GM19455 (cell line): ENCODE measurements around the gene SLC39A11.
"Not testable (repeated sequence)": the region's sequence is repeated elsewhere in the genome, so short reads cannot be mapped to it uniquely, and the experiment has no call there.

Experiments
- ATAC-seq: cut with Tn5 transposase; IDR thresholded peaks from one replicate; pipeline ENCODE4 v1.9.1; 2021; ENCODE audit not compliant: unreplicated experiment

SLC39A11 gene

DNA sequence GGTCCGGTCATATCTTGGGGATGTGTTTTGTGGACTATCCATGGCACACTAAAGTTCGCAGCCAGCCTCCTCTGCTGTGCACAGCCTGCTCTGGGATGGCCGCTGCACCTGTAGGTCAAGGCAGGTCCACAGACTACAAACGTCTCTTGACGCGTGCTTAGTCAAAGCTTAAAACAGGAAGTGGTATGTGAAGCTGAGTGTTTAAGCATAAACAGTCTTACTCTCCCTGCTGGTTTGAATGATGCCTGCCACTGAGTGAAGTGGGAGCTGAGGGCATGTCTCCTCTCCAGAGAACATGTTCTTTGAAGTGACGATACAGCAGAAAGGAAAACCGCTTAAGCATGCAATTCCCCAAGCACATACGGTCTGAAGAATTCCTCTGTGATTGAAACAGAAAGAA lies 365.6 kb downstream of the SLC39A11 start:
- peak; percentile 86 for ATAC-seq

DNA sequence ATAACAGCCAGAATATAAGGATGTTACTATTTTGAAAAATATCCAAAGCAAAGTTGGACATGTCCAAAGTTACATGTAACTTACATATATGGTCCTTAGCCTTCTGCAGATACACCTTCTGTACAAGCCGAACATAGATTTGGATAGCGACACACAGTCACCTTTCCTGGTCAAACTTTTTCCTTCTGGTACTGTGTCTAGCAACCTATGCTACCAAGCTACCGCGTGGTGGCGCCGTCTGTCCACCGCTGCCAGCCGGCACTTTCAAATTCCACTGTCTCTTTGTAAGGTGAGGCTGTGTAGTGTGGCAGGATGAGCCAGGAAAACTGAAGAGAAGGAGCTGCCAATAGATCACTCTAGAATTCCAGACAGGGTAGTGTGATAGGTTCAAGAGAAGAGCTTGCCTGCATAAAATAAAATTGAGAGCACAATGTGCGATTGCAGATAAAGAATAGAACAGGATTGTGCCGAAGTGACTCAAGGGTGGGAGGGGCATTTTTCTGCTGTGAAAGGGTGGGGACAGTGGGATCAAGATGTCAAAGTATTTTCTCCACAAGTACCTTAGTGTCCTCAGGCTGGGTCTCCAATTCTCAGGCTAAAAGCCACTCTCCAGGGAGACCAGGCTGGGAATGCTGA lies 366.9 kb downstream of the SLC39A11 start:
- ATAC-seq, result peak; percentile 53

DNA sequence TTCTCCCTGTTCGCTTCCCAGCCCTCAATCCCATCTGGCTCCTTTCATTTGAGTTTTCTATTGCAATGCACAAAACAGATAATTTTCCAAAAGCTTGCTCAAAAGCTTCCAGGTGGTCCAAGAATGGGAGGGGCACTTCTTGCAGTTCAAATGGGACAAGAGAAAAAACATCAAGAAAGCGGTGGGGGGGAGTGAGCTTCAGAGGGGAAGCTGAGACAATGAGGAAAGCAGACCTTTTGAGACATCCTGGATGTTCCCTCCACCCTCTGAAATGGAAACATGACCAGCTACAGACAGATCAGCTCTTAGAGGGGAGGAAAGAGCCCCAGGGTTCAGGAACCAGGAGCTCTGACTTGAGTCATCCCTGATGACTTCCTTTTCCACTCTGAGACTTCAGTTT lies 368.2 kb downstream of the SLC39A11 start:
- no peak for ATAC-seq

DNA sequence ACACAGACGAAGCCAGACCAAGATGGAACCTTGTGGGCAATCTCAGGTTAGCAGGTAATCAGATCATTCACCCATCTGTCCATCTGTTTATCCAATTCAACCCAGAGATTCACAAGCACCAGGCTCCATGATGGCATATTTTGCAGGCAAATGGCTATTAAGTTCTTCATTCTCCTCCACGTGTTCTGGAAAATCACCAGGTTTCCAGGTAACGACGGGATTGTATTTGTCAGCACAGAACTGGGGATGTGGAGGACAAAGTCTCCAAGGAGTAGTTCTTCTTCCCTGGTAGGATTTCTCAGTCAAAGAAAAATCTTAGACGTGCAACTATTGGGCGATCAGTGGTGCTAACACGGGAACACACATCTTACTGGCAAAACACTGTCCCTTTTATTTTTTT lies 368.8 kb downstream of the SLC39A11 start:
- no peak for ATAC-seq

DNA sequence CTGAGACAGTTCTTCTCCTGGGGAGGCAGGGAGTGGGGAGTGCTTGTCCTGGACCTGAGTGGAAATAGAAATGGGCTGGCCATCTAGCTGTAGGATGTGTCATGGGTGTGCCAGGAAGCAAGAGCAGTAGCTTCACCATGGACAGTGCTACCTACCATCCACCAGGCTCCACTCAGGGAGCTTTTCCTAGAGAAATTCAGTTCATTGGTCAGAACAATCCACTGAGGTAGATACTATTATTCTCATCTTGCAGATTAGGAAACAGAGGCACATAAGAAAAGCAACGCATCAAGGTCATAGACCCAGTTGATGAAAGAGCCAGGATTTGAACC lies 372.0 kb downstream of the SLC39A11 start:
- ATAC-seq, result no peak

DNA sequence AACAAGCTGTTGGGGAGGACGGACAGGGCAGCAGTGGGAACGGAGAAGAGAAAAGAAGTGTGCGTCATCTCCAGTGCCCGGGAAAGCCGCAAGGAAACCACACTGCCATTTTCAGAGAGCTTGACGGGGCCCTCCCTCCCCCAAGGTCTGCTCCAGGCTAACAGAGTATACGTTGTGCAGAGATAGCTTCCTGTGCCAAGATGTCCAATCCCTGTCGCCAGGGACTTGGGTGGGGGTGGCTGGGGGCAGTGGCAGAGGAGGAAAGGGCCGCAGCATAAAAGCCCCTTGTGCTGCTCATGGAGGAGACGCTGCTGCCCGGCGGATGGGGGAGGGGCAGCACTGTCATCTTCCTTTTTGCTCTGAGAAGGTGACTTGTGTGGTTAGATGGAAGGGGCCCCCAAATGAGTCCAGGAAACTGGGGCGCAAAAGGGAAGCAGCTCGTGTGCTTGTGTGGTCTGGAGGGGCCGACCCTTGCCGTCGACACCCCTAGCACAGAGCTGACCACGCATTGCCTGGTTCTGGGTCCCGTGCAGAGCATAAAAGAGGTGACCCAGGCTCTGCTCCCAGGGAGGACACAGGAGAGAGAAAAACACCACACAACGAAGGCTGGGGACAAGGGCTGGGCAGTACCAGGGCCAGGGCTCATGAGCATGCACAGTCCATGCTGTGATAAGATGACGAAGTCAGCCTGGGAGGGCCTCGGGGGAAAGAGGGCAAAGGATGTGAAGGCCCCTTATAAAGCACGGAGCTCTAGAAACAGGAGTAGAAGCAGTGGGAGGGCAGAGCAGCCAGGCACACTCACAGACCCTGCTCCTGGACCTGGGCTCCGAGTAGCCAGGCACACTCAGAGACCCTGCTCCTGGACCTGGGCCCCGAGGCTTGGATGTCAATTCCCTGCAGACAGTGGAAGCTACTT lies 372.7 kb downstream of the SLC39A11 start:
- no peak for ATAC-seq

DNA sequence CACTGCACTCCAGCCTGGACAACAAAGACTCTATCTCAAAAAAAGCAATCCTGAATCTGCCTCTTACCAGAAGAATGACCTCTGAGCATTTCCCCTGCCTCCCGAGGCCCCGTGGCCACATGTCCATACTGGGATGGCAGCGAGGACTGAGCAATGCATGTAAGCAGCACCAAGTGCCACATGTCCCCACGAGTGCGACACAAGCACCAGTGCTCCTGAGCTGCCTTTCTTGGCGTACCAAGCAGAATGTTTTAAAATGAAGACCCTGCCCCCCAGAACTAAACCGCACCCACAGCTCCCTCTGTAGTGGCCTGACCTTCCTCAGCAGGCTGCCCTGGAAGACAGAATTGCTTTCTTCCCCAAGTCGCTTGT lies 373.3 kb downstream of the SLC39A11 start:
- no peak for ATAC-seq

DNA sequence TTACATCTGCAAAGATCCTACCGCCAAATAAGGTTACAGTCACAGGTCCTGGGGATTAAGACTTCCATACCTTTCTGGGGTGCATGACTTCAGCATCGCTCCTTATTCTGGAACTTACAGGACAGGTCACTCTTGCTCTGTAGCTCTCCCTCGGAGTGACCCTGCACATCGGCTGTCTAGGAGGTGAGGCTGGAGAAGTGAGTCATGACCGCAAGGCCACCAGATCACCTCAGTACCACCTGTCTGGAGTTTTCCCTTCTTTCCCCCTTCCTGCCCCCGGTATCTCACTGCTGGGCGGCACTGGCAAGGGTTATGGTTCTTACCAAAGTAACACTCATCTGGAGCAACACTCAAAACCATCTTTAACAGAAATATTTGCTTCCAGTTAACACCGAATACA lies 374.8 kb downstream of the SLC39A11 start:
- ATAC-seq, result no peak

DNA sequence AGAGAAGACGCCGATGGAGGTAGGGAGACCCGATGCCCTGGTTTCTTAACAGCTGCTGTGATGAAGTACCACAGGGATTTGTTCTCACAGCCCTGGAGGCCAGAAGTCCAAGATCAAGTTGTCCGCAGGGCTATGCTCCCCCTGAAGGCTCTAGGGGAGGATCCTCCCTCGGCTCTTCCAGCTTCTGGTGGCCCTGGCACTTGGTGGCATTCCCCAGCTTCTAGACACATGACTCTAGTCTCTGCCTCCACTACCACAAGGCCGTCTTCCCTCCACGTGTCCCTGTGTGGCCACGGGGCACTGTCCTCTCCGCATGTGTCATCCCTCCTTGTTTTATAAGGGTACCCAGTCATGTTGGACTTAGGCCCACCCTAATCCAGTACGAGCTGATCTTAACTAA lies 375.2 kb downstream of the SLC39A11 start:
- no peak for ATAC-seq

DNA sequence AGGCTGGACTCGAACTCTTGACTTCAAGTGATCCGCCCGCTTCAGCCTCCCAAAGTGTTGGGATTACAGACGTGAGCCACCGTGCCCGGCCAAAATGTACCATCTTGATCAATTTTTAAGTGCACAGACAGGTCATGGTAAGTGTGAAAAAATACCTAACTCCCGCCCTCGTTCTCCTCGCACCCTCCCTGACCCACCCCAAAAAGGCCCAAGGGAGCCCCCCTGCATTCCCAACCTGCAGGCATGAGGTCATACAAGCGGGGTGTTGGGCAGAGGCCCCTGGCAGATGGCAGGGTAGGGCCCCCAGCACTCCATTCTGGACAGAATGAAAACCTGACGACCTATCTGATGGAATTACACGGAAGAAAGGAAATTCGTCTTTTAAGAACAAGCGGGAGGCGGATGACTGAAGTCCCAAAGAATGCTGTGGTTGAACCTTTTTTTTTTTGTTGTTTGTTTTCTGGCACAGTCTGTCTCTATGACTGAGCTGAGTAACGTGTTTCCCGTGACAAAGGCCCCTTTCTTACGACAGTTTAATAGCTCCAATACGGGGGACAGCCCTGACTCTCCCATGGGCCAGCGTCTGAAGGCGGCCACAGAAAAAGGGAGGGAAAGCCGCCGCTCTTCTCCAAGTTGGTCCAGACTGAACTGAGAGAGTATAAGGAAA lies 376.4 kb downstream of the SLC39A11 start:
- ATAC-seq, result no peak

DNA sequence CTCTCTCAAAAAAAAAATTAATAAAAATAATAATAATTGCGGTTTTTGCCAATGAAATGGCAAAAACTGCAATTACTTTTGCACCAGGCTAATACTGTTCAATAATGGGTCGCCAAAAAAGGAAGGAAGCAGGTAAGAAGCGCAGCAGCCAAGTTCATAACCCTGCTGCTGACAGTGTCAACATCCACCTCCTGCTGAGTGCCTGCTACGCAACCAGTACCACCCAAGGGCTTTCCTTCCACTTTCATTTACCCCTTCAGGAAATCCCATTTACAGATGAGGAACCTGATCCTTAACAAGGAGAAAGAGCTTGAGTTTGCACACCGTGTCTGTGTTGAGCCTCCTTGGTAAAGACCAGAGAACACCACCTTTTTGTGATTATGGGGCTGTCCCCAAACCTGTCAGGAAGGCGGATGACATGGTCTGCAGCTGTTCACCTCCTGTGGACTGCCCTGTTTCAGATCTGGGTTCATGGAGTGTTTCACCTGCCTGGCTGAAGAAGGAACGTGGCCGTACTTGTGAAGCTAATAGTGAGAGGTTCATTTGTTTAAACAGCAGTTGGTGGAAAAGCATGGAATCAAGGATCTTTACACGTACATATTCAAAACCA lies 378.0 kb downstream of the SLC39A11 start:
- ATAC-seq, result no peak

DNA sequence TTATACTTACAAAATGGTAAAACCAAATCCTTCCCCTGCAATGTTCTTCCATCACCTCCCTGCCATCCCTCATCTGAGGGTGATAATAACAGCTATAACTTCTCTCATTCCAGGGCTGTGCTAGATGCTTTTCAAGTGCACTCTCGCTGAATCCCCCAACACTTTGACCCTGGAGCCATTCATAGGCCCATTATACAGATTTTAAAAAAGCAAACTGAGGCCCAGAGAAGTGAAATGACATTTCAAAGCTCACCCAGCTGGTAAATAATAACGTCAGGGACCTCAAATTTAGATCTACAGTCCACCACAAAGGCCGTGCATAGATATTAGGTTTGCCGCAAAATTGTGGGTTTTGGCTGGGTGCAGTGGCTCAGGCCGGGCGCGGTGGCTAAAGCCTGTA lies 378.8 kb downstream of the SLC39A11 start:
- ATAC-seq, result no peak

DNA sequence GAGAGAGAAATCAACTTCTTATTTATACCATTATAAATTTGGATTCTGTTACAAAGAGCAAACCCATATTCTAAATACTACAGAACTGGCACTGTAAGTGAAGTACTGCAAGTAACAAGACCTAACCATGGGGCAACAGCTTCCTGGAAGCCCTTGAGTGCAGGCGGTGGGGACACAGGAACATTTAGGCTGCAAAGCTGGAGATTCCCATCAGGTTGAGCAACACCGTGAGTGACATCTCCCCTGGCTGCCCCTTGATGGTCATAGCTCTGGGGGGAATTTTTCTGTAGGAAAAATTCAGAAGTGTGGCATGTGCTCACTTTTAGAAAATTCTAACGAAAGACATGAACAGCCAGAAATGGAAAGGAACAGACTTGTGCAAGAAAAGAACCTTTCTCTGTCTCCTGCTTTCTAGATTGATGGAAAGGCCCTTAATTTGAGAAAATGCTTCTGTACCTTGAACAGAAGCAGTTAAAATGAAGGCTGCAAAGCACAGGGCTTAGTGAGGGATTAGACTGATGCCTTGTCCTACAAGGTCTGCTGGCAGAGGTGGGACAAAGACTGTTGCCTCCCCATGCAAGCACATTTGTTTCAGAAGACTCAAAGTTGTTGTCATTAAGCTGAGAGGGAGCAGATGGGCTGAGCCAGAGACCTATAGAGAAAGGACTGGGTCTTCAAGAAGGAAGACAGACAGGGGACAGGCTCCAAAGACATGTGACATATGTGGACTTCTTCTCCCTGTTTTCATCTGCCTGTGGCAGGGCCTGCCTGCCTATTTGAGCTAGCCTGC lies 380.8 kb downstream of the SLC39A11 start:
- no peak for ATAC-seq

DNA sequence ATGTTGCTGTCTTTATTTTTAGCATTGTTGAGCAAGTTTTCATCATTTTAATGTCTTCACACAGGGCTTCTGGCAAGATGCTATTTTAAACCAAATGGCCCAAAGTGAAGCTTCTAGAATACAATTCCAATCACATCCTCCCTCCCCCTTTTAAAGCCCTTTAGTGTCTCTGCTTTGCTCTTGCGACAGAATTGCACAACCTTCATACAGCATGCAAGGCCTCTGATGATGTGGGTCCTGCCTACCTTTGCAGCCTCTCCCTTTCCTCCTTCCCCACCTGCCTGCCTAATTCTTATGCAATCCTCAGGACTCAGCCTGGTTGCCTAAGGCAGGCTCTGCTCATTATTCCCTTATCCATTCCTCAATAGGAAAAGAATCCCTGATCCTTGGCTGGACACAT lies 381.7 kb downstream of the SLC39A11 start:
- ATAC-seq, result no peak

DNA sequence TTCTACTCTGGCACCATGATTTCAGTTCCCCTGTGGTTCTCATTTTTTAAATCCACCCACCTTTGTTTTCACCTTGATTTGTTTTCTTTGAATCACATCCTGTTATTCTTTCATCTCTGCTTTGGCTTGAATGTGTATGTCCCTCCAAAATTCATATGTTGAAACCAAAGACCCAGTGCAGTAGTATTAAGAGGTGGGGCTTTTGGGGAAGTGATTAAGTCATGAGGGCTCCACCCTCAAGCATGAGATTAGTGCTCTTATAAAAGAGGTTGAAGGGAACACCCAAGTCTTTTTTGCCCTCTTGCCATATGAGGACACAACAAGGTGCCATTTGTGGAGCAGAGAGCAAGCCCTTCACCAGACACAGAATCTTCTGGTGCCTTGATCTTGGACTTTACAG lies 382.3 kb downstream of the SLC39A11 start:
- ATAC-seq, result no peak

DNA sequence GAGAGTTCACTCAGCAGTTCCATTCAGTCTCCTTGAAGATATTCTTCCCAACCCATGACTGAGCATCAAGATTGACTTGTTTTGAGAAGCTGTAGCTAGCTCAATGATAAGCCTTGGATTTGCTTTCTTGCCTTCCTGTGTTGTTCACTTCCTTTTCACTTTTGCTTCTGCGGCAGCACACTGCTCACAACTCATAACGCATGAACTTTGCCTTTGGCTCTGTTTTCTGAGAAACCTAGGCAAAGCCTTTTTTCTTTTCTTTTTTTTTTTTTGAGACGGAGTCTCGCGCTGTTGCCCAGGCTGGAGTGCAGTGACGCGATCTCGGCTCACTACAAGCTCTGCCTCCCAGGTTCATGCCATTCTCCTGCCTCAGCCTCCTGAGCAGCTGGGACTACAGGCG lies 383.8 kb downstream of the SLC39A11 start:
- not testable (repeated sequence) for ATAC-seq

DNA sequence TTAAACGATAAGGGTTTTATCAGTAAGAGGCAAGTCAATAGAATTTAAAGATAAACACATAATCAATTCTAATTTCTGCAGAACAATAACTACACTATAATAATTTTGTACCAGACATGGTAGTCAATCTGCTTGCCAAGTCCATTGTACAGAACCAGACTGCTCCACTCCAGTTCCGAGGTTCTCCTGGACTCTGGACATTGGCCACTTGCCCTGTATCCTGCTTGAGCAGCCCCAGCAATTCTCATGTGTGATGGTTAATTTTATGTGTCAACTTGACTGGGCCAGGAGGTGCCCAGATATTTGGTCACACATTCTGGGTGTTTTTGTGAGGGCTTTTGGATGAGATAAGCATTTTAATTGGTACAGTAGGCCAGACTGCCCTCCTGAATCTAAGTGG lies 384.6 kb downstream of the SLC39A11 start:
- ATAC-seq, result no peak

DNA sequence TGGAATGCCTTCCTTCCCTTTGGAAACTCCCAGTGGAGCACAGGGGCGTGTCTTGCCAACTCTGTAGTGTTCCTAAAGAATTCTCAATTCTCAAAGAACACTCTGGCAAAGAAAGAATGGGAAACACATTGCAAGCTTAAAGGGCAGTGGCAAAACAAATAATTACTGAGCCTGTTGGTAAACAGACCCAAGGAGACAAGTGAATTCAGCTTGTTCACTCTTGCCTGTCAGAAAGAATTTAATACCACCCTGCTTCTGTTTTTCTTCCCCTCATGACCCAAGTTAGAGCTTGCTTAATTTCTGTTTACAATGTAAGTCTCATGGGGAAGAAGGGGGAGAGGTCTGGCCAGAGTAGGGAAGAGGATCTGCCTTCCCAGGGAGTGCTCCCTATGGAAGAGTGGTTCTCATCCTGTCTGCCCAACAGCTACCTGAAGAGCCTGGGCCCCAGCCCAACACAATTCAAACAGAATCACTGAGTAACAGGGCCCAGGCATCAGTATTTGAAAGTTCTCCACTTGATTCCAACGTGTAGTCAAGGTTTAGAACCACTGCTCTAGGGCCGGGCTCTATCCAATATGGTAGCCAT lies 386.0 kb downstream of the SLC39A11 start:
- no peak for ATAC-seq

DNA sequence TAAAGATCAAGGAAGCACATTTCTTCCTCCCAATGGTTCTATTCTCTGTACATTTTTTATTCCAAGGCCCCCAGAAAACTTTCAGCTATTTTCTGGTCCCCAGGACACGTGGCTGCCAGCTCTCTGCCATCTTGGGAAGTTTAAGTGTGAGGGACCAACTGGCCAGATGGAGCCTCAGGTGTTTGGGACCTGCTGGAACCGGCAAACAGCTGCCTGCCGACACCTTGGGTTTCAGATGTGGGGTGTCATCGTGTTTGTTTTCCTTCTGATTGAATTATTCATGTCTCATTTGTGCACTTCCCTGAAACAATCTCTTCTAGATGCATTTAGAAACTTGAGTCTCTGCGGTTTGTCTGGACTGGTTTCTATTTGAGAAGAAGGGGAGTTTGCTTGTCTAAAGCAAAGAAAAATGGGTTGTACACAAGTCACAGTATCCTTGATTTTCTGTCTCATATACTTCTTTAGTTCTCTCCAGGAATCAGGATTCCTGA lies 386.5 kb downstream of the SLC39A11 start:
- ATAC-seq, result peak; percentile 68

DNA sequence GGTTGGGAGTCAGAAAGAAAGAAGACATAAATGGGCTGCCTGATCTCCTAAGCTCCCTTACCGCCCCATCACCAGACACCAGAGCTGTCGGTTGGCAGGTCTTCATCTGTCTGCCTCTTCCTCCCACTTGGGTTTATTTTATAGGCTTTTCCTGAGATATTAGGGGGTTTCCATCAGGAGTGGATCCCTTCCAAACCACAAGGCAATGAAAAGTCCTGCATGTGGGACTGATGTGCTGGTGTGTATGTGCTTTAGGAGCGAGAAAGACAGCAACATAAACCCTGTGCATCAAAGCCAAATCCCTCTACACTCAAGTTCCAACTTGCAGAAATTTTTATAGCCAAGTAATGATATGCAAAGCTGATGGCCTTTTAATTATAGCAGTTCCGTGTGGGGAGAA lies 389.5 kb downstream of the SLC39A11 start:
- no peak for ATAC-seq
